Keratinocyte (primary cell): ENCODE results near the gene MISP. TPM values are rescaled to one million over a fixed set of nuclear protein-coding genes. Genes with fewer than 3 reads are reported as not detected.

Experiments used
- DNase-seq: peaks from one replicate; pipeline ENCODE4 v3.0.0-alpha.2; 2011; ENCODE audit warnings: low read depth, missing footprints, low spot score
- FAIRE-seq: peaks from 2 replicates; lab custom pipeline; 2011; peaks lifted over from hg19 to GRCh38; lab: Jason Lieb, UNC
- H2AFZ ChIP-seq: 2 replicates; pipeline ENCODE4 v1.6.0; 2012; ENCODE audit warnings: low read length, control low read depth, inconsistent platforms; ENCODE audit not compliant: control insufficient read depth
- H3K27ac ChIP-seq: 2 replicates; pipeline ENCODE4 v1.5.1; 2011; ENCODE audit warnings: low read length; ENCODE audit not compliant: control insufficient read depth, insufficient read depth
- H3K27me3 ChIP-seq: 3 replicates; pipeline ENCODE4 v1.6.0; 2011; ENCODE audit warnings: low read length; ENCODE audit not compliant: control insufficient read depth, insufficient read depth; ENCODE audit errors: extremely low read depth
- H3K36me3 ChIP-seq, 2 experiments: 2 replicates in 1 of 2; 3 replicates in 1 of 2; pipeline ENCODE4 v1.5.1; 2011; ENCODE audit warnings: low read length in 2 of 2, mild to moderate bottlenecking in 1 of 2; ENCODE audit not compliant: control insufficient read depth in 2 of 2, insufficient read depth in 2 of 2; ENCODE audit errors: extremely low read depth in 1 of 2
- H3K4me1 ChIP-seq: 3 replicates; pipeline ENCODE4 v1.5.1; 2011; ENCODE audit warnings: low read length; ENCODE audit not compliant: control insufficient read depth, insufficient read depth; ENCODE audit errors: extremely low read depth
- H3K4me2 ChIP-seq: 3 replicates; pipeline ENCODE4 v1.6.0; 2011; ENCODE audit warnings: low read depth, low read length; ENCODE audit not compliant: control insufficient read depth, insufficient read depth; ENCODE audit errors: extremely low read depth
- H3K4me3 ChIP-seq, 3 experiments: fragments of 200-600 bp in 1 of 3; sonication (generic) in 1 of 3; 2 replicates in 2 of 3; 3 replicates in 1 of 3; pipeline ENCODE4 v1.5.1; 2011 to 2016; ENCODE audit warnings: low read length in 3 of 3, mild to moderate bottlenecking in 3 of 3, control low read depth in 2 of 3, inconsistent platforms in 1 of 3, low read depth in 1 of 3, mixed read lengths in 1 of 3, mixed run types in 1 of 3, moderate library complexity in 1 of 3; ENCODE audit not compliant: control insufficient read depth in 2 of 3, insufficient read depth in 2 of 3; ENCODE audit errors: extremely low read depth in 1 of 3
- H3K79me2 ChIP-seq: 2 replicates; pipeline ENCODE4 v1.6.0; 2012; ENCODE audit warnings: low read length; ENCODE audit not compliant: control insufficient read depth, insufficient read depth
- H3K9ac ChIP-seq: 3 replicates; pipeline ENCODE4 v1.6.0; 2011; ENCODE audit warnings: low read length; ENCODE audit not compliant: control insufficient read depth, insufficient read depth; ENCODE audit errors: extremely low read depth
- H3K9me1 ChIP-seq: 3 replicates; pipeline ENCODE4 v1.6.0; 2011; ENCODE audit warnings: low read length; ENCODE audit not compliant: control insufficient read depth, insufficient read depth; ENCODE audit errors: extremely low read depth
- H3K9me3 ChIP-seq: 2 replicates; pipeline ENCODE4 v1.5.1; 2012; ENCODE audit warnings: low read depth, low read length; ENCODE audit not compliant: control insufficient read depth
- H4K20me1 ChIP-seq: 3 replicates; pipeline ENCODE4 v1.6.0; 2011; ENCODE audit warnings: low read length; ENCODE audit not compliant: control insufficient read depth, insufficient read depth; ENCODE audit errors: extremely low read depth
- CTCF ChIP-seq, 3 experiments: IDR thresholded peaks in 1 of 3; conservative IDR thresholded peaks in 1 of 3; optimal IDR thresholded peaks in 1 of 3; 2 replicates in 2 of 3; 3 replicates in 1 of 3; pipeline versions ENCODE3 to v1.5.1; 2011; ENCODE audit warnings: low read length in 3 of 3, mild to moderate bottlenecking in 3 of 3, moderate library complexity in 2 of 3, control low read depth in 1 of 3, inconsistent platforms in 1 of 3; ENCODE audit not compliant: insufficient read depth in 2 of 3; ENCODE audit errors: extremely low read depth in 1 of 3
- EZH2 ChIP-seq: IDR thresholded peaks from one replicate; pipeline ENCODE4 v1.6.1; 2012; ENCODE audit warnings: inconsistent platforms, mild to moderate bottlenecking, low read length, moderate library complexity
- dilution Hi-C: fragments of 300-500 bp; cut with MboI; formaldehyde crosslinking; loops from one replicate; pipeline ENCODE4 v1.7.0; 2020; ENCODE audit warnings: low sequenced_read_pairs; ENCODE audit not compliant: extremely low pct_ligation_motif_present
- polyA plus RNA-seq, 5 experiments: library from polyadenylated mRNA; depleted of rRNA in 3 of 5; stranded (reverse) in 3 of 5; stranded (forward) in 1 of 5; unstranded in 1 of 5; fragments of >200 nt; gene quantifications; 1 replicate in 1 of 5; 2 replicates in 3 of 5; 3 replicates in 1 of 5; pipeline versions ENCODE4 v1.2.1 to v1.2.3, GENCODE V29; 2011 to 2012; ENCODE audit warnings: missing spikeins in 2 of 5, low read depth in 1 of 5, low replicate concordance in 1 of 5

MISP gene
- polyA plus RNA-seq, 1 donor (not counting 4 experiments of a cell fraction or from before 2014, with no cell fraction given) = 17.5 TPM

GRCh38 chr19:751501-752341 is 809 bp downstream of the MISP start:
- DNase-seq = no peak
- Histone ChIP-seq H3K4me2 (peak overlapping the region; percentile 88), H3K27ac (peak overlapping the region; percentile 77), H3K9ac (peak overlapping the region; percentile 83), H3K79me2 (peaks cover 20% of the 10 kb centered on the region), H2AFZ (peak overlapping the region; percentile 63), H3K36me3 (peaks cover 7 to 8% of the 10 kb centered on the region in 2 experiments), H3K27me3 (no peaks in the 10 kb centered on the region), H3K9me3 (peaks cover 4% of the 10 kb centered on the region), H3K4me3 (peak overlapping the region; percentile 61 to 83 (median 78)), H3K4me1 (peaks cover 8% of the 10 kb centered on the region), H4K20me1 (peaks cover 4% of the 10 kb centered on the region), H3K9me1 (no peaks in the 10 kb centered on the region)
- FAIRE-seq = peak; percentile 89
- TF ChIP-seq CTCF (optimal IDR thresholded peaks at IDR 0.05 in 1 of 3, IDR thresholded peaks at IDR 0.05 in 1 of 3, conservative IDR thresholded peaks at IDR 0.05 in 1 of 3; ENCODE audit: extremely low read depth in 1 of 3, insufficient read depth in 2 of 3, low read length in 3 of 3) (no peak), EZH2 (no peak)
- dilution Hi-C loops = no loop called here

GRCh38 chr19:752652-753517 is 2.0 kb downstream of the MISP start:
- Histone ChIP-seq H3K9me1 (no peaks in the 10 kb centered on the region), H4K20me1 (peaks cover 4% of the 10 kb centered on the region), H3K4me1 (peaks cover 8% of the 10 kb centered on the region), H3K4me3 (peak overlapping the region in 1 of 3 experiments; percentile 27), H3K79me2 (peaks cover 21% of the 10 kb centered on the region), H3K36me3 (peaks cover 8 to 17% of the 10 kb centered on the region in 2 experiments), H2AFZ (no peak overlapping the region), H3K9me3 (peaks cover 1% of the 10 kb centered on the region), H3K27ac (no peak overlapping the region), H3K9ac (no peak overlapping the region), H3K27me3 (no peaks in the 10 kb centered on the region), H3K4me2 (peak overlapping the region; percentile 12)
- dilution Hi-C loops = no loop called here
- no peak for TF ChIP-seq EZH2
- TF ChIP-seq CTCF (optimal IDR thresholded peaks at IDR 0.05 in 1 of 3, IDR thresholded peaks at IDR 0.05 in 1 of 3, conservative IDR thresholded peaks at IDR 0.05 in 1 of 3; ENCODE audit: extremely low read depth in 1 of 3, insufficient read depth in 2 of 3, low read length in 3 of 3) = no peak
- no peak for FAIRE-seq
- no peak for DNase-seq
